DMS 273 (cell line): ENCODE data around the gene RBMS3.
A peak's percentile ranks its signal among the peaks of the same experiment; 100 is the strongest.

Experiments
- DNase-seq: peaks from one replicate; lab custom pipeline; 2025; ENCODE audit not compliant: unreplicated experiment; lab: John Stamatoyannopoulos, UW

Gene RBMS3

DNA sequence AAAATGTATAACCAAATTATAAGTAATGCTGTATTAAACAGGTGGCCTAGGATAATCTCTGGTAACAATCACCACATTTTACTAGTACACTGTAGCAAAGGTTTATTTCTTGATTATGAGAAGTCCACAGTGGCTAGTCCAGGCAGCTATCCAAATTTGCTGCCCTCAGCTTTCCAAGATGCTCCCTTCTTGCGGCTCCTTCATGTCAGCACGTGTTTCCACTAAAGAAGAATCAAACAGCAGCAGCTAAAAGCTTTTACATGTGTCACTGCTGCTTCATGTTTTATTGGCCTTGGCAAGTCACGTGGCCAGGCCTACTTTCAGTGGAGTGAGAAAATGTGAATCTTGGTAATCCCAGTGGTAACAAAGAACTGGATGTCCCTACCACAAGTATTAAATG, 5.6 kb upstream of the RBMS3 start:
- peak; percentile 6 for DNase-seq

DNA sequence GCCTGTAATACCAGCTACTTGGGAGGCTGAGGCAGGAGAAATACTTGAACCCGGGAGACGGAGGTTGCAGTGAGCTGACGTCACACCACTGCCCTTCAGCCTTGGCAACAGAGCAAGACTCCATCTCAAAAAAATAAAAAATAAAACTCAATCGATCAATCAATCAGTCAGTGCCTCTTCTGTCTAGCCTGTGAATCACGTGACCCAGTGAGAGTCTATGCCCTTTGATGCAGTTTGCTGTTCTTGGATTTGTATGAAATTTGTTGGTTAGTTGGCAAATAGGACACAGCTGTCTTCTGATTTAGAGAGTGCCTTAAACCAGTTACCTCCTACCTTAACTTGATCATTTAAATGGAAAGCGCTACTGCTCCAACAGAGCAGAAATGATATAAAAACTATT, 3.6 kb upstream of the RBMS3 start:
- DNase-seq = no peak

DNA sequence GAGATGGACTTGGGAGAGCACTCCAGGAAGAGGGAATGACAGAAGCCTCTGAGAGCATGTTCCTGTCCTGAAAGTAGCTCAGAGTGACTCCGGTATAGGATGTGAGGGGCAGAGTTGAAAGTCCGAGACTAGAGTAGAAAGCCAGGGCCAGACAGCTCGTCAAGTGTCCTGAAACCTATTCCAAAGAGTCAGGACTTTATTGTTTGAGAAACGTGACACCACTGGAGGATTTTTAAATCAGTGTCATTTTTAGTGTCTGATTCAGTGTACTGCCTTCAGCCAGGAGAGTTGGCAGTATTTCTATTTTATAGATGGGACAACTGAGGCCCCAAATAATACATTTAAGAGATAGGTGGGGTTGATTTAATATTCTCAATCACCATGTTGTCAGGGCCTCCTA, 1.6 kb upstream of the RBMS3 start:
- DNase-seq = no peak

DNA sequence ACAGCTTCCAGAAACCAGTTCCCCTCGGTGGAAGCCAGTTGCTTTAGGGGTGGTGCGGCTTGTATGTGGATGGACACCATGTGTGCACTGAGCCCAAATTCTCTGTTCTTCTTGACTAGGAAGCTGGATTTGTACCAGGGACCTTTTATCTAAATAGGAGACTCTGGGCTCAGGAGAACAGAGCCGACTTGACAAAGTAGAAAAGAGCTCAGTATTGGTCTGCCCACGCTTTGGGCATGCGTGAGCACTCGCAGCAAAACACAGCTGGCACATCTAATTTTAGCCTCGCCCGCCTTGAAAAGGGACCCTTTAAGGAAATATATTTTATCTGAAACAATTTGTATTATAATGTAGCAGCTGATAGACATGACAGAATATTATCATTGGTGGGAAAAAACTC, 1.1 kb upstream of the RBMS3 start:
- no peak for DNase-seq

DNA sequence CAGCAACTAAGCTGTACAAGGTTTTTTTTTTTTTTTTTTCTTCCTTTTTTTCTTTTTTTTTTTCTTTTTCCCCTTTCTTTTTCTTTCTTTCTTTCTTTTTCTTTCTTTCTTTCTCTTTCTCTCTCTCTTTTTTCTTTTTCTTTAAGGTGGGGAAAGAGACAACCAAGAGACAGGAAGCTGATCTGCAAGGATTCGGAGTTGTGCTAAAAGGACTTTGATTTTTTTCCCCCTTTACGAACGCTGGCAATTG, 148 bp downstream of the RBMS3 start:
- no peak for DNase-seq

DNA sequence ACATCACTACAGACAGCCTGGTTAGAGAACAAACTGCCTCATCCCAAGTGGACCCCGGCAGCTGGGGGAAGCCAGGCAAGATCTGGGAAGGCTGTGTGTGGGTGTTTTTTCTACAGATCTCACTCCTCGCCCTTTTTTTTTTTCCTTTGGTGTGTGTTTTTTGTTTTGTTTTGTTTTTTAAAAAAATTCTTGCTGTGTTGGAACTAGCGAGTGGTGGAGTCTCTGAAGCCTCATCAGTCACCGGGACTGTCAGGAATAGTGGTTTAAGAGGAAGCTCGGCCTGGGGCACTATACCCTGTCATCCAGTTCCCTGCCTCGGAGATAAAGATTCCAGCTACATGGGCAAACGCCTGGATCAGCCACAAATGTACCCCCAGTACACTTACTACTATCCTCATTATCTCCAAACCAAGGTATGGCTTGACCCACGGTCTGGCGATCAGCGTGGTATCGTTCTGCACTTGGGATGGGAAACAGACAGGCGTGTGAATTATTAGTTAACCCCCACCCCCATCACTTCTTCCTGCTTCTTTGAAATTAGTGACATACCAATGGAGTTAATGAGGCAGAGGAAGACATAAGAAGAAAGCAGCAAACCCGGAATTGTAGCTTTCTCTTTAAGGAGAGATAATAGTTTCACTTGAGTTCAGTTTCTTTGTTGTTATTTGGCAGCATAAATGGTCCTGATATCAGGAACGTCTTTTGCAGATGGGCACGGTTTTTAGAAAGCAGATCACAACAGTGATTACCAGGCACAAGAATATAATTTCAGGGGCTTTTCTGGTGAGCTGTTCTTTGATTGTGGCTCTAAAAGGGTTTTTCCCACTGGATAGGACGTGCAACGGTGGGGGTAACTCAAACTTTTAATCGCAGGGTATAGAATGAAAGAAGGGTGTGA, 722 bp downstream of the RBMS3 start:
- peak; percentile 3 for DNase-seq

DNA sequence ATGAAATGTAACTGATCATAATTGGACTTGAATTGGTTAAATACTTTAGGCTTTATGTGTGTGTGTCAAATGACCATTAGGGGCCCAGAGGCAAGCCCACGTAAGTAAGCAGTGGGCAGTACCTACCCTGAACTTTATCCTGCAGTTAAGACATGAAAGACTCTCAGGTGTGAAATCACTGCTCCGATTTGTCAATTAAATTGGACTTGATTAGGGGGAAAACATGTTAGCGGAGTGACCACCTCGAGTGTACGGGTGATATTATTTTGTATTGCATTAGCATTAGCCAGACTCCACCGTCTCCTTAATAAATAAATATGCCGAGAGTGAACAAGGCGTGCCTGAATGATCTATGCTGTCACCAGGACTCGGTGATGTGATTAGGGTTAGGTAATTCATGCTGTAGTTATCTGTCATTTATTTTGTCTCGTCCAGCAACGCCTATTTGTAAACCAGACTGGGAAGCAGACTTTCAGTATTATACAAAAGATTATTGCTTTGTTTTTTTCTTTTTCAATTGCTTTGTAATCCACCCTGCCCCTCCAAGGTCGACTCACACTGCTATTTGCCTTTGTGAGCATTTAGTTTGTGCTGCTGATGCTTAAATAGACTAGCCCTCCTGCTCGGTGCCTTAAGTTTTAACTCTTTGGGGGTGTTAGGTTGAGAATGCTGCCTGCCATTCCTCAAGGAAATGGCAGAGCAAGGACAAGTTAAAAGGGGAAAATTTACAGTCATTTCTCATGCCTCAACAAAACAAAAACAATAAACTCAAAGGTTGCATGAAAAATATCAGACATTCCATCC, 1.8 kb downstream of the RBMS3 start:
- no peak for DNase-seq

DNA sequence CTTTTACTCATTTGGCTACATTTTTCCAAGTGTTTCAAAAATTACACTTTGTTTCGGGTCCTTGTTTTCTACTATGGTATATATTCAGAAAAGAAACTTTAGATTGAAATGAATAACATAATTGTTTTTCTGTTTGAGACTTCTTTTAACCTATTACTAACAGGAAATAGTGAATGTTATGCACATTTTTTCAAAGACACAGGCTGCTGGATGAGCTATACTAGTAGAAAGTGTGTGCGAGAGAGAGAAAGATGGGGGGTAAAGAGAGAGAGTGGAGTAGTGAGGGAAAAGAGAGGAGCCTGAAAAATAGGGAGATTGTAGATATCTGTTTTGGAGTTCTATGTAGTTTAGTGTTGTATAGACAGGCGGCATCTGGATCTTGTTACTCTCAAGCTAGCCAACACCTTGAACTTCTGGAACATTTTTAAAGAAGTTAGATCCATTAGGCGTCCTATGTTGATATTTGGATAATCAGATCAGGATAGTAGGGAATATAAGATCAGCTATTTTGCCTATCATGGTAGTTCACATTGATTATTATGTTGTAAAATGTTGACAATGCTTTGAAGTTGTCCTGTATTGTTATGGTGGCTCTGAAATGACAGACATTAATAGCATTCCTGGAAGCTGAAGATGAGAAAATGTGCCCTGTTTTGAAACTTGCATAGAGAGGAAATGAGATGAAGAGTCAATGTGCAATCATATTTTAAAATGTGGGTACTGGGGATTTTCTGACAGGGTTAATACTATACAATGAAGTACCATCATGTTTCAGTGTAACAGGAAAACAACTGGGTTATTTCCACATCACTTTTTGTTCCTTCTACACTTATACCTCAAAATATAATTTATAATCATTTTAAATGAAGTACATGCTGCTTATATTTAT, 2.6 kb downstream of the RBMS3 start:
- no peak for DNase-seq

DNA sequence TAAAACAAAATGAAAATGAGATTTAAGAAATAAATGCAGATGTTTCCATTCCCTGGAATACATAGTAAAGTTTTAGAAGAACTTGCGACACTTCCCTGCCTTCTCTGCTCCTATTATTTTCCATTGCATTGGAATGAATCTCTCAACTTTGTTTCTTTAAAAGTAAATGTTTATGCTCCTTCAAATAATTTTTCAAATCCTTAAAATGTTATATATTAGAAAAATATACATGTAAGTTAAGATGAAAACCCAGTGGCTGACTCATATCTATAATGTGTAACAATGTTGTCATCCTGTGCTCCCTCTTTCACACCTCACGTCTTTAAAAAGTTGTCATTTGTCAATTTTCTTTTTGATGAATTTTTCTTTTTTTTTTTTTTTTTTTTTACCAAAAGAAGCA, 3.6 kb downstream of the RBMS3 start:
- DNase-seq = no peak

DNA sequence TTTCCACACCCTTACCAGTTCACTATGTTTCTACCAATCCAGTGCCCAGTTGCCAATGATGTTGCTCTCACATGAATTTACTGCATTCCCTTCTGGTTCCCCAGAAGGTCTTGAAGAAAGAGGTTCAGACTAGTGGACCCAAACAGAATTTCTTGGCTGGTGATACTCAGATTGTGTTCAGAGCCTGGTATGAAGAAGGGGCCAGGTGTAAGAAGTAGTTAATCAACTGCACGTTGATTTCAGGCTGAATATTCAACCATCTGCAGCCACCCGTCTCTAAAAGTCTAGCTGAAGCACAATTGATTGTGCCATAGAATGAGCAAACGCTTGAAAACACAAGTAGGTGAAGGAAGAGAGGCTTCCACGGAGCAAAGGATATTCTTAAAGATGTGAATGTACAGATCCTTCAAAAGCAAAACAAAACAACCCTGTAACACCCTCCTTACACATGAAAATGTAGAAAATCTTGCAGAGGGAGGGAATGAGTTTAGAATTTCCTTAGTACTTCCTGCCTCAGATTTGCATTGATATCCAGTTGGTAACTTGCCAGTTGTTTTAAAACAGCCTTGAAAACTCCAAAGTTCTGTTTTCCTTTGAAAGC, 4.7 kb downstream of the RBMS3 start:
- DNase-seq = no peak

DNA sequence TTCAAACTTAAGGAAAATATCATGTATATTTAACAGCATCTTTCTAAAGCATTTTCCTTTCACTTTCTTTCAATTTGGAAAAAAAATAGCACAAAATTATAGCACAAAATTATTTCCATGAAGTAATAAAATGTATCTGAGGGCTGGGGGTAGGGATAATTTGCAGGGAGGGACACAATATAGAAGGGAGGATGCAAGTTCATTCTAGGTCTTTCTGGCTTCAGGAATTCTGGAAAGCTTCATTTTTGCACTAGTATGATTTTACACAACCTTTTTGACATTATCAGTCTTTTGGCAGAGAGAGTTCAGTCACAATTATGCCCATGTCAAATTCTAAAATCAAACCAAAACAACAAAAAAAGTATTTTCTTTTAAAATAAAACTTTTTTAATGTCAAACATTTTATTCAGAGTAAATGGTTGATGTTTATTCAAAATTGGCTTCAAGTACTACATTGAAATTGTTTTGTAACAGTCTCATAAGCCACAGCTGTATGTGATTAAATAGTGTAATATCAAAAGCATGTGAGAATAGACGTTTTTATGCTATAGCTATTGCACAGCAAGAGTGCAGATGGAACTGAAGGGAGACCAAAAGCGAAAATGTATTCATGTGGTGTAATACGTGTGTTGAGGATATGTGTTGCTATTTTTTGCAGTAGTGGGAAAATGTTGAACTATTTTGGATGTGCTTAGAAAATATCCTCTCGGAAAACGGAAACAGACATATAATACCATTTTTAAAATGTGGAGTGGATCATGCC, 5.8 kb downstream of the RBMS3 start:
- DNase-seq = no peak

DNA sequence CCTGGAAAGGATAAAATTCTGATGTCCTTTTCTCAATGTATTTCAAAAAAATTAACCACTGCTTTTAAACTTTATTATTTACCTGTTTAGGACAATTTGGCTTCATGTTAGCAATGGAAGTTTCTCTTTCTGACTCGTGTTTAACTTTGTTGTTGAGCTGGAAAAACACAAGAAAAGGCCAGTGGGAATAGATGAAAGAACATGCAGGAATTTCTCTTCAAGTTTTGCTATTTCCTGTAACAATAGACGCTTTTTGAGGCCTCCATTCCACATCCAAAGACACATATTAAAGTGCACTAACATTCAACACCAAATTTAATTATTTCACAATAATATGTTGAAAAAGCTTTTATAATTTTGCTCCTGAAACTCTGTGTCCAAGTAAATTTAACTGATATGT, 9.7 kb downstream of the RBMS3 start:
- no peak for DNase-seq

DNA sequence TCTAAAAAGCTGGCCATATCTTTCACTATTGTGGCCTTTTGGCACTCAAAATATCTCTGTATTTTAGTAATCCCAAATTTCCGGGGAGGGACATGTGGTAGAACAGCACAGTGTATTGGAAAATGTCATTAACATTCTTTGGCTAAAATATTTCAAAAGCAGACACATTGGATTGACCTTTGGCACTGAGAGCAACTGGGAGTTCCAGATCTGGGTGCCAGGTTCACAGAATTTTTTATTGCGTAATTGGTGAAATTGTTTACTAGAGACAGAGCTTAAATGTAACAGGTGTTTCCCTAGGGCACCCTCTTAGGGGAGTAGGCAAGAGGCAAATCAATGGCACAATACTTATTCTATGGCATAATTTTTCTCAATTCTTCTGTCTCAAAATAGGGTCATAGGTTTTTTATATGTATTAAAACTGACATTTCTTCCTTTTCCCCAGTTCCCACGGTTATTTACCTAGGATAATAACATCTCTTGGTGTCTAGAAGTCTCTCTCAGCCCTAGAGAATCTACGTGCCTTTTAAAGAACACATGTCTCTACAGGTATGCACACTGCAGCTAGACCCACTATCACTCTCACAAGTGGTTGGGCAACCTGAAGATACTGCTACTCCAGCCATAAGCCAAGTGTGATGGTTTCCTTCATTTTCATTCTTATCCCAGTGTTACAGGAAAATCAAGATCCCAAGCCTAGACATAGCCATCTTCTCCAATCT, 10.6 kb downstream of the RBMS3 start:
- DNase-seq = no peak

DNA sequence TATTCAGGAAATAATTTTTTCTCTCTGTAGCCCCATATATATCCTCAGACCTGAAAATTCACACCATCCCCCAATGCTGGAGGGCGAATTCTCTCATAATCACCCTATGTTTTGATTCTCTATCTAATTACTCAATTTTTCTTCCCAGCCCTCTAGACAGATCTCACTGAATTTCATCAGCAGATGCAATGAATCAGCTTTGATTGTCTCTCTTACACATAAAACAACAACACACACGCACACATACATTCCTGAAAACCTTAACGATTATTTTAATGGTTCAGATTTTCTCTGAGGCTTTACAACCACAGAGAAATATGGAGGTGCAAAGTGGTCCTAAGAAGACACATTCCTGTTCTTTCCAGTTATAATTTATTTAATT, 11.1 kb downstream of the RBMS3 start:
- no peak for DNase-seq

DNA sequence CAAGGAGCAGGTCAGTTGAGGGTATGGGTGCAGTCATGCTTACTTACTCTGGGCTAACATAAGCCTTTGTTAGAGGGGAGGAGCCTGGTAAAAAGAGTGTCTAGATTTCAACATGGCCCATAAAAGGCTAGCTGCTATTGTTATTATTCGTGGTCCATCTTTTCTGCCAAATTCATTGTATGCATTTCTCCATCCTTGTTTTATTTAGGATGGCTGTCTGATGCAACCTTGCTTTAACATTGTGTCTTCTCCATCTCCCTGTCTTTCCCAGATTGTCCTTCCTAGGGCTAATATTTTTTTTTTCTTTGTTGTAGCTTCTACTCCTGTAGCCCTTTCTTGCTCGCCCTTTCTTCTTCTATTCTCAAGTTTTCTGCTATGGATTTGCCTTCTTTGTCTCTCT, 12.6 kb downstream of the RBMS3 start:
- no peak for DNase-seq

DNA sequence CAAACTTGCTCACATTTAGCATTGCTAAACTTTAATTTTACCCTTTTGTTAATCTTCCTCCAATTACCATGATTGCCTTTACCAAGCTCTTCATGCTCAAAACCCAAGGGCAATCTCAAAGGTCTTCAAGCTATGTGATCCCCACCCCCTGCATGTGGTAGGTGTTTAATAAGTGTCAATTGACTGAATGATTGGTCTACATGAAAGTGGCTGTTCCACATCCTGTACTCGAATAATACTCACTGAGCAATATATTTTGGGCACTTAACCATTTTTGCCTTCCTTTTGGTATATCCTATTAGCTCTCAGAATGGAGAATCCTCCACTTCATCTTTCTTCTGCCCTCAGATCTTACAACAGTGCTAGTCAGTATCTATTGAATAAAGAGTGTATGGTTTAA, 17.1 kb downstream of the RBMS3 start:
- no peak for DNase-seq

DNA sequence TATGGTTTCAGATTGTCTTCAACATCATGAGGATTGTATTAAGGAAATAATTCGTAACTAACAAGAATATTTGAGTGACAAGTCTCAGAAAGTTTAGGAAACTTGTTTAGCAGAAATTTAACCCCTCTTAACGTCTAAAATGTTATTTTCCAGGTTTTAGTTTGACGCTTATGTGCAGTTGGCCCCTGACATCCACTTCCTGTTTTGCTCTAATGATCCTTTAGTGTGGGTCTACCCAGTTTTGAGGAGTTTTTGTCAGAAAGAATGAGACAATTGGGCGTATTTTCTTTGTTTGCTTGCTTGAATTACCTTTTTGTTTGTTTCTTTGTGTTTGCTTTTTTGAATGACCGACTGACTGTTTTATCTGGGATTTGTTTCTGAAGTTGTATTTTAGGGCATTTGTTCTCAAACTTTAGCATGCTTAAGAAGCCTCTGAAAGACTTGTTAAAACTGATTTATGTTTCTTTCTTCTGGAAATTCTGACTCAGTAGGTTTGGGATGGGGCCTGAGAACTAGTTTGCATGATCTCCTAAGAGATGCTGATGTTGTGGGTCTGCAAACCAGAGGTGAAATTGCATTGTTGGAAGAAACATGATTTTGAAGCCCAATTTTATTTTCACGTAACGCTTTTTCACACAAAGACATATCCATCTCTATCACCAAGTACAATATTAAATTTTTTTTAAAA, 20.6 kb downstream of the RBMS3 start:
- DNase-seq = no peak

DNA sequence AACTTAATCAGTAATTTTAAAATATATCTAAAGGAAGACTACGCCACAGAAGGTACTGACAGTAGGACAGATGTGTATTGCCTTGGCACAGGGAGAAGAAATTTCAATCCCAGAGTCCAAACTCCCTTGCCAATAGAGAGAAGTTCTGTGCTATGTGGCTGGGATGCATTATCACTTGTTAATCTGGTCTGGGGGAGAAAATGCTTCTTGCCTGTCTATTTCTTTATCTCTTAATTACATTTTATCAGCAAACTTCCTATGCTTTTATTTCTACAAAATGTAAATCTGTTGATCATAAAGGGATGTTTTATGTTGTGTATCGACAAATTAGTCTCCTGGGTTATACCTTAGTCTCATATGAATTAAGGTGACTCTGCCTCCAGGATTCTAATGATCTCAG, 21.7 kb downstream of the RBMS3 start:
- DNase-seq = no peak

DNA sequence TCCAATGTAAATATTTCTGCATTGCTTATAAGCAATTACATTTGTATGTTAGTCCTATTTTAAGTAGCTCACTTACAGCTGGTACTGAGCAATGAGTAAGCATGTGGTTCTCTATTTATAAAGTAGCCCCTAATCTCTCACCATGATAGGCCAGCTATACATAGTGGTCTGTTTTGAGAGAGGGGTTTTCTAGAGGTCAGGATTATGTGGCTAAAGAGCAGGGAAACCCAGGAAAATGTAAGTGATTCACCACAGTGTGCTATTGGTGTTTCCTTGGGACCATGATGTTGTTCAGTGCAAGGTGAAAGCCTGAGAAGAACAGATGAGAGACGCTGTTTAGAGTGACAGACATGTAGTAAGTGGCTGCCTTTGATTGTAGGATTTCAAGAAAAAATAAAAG, 26.4 kb downstream of the RBMS3 start:
- DNase-seq = no peak
